OCI-LY7 (cell line): ENCODE data around the gene MUC3A.

ENCODE experiments used
- CTCF ChIP-seq: fragments of 200-600 bp; sonication (generic); conservative IDR thresholded peaks from 2 replicates; pipeline ENCODE4 v1.5.1; 2014; ENCODE audit warnings: mild to moderate bottlenecking, antibody characterized with exemption, low read length, moderate library complexity, mixed read lengths
- EZH2phosphoT487 ChIP-seq: fragments of 200-600 bp; sonication (generic); IDR thresholded peaks from 2 replicates; pipeline ENCODE4 v1.6.1; 2018; ENCODE audit warnings: low read depth, borderline replicate concordance, mild to moderate bottlenecking, mixed run types, antibody characterized with exemption, low read length, moderate library complexity, mixed read lengths

DNA sequence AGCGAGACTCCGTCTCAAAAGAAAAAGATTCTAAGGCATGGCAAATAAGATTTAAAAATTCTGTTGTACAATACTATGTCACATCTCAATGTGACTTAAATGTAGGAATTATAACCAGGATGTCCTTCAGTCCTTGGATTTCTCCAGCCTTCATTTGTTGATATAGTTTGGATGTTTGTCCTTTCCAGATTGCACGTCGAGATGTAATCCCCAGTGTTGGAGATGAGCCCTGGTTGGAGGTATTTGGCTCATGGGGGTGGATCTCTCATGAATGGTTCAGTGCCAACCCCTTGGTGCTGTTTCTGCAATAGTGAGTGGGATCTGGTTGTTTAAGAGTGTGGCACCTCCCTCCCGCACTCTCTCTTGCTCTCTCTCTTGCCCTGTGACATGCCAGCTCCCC, 40.8 kb upstream of the MUC3A start:
- TF ChIP-seq EZH2phosphoT487 (no peak), CTCF (no peak)
